ENCODE data around the gene RPLP2.

DNA sequence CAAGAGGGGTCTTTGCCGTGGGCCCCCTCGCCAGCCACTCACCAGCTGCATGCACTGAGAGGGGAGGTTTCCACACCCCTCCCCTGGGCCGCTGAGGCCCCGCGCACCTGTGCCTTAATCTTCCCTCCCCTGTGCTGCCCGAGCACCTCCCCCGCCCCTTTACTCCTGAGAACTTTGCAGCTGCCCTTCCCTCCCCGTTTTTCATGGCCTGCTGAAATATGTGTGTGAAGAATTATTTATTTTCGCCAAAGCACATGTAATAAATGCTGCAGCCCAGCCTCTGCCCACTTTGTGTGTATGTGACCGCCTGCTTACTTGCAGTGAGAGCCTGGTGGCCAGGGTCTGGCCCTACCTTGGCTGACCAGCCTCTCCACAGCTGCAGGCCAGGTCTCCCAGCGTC, 15.2 kb downstream of the RPLP2 start:
- no peak for TF ChIP-seq EZH2 (IDR thresholded peaks at IDR 0.05; ENCODE audit: borderline replicate concordance, low read depth, low read length, poor library complexity, severe bottlenecking)
- TF ChIP-seq, protein P1, sequence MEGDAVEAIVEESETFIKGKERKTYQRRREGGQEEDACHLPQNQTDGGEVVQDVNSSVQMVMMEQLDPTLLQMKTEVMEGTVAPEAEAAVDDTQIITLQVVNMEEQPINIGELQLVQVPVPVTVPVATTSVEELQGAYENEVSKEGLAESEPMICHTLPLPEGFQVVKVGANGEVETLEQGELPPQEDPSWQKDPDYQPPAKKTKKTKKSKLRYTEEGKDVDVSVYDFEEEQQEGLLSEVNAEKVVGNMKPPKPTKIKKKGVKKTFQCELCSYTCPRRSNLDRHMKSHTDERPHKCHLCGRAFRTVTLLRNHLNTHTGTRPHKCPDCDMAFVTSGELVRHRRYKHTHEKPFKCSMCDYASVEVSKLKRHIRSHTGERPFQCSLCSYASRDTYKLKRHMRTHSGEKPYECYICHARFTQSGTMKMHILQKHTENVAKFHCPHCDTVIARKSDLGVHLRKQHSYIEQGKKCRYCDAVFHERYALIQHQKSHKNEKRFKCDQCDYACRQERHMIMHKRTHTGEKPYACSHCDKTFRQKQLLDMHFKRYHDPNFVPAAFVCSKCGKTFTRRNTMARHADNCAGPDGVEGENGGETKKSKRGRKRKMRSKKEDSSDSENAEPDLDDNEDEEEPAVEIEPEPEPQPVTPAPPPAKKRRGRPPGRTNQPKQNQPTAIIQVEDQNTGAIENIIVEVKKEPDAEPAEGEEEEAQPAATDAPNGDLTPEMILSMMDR (conservative IDR thresholded peaks at IDR 0.05; ENCODE audit: low read depth, low read length): no peak
